GM18861 (cell line): Measurements from ENCODE around the gene CDKN2B-AS1.

Experiments
- ATAC-seq: cut with Tn5 transposase; IDR thresholded peaks from one replicate; pipeline ENCODE4 v1.9.1; 2021; ENCODE audit not compliant: unreplicated experiment

The CDKN2B-AS1 gene

GRCh38 chr9:21982391-21982790, 12.2 kb upstream of the CDKN2B-AS1 start:
- no peak for ATAC-seq

- ATAC-seq: no peak
Measured at GRCh38 chr9:21982861-21983560, 11.6 kb upstream of the CDKN2B-AS1 start.

- no peak for ATAC-seq
Measured at GRCh38 chr9:21983561-21983935, 11.0 kb upstream of the CDKN2B-AS1 start.

GRCh38 chr9:21984101-21984500, 10.5 kb upstream of the CDKN2B-AS1 start:
- no peak for ATAC-seq

GRCh38 chr9:21985964-21986667, 8.5 kb upstream of the CDKN2B-AS1 start:
- peak; percentile 87 for ATAC-seq

- no peak for ATAC-seq
Measured at GRCh38 chr9:21988056-21988990, 6.3 kb upstream of the CDKN2B-AS1 start.

GRCh38 chr9:21989440-21990189, 5.0 kb upstream of the CDKN2B-AS1 start:
- no peak for ATAC-seq

GRCh38 chr9:21991072-21991959, 3.3 kb upstream of the CDKN2B-AS1 start:
- ATAC-seq: no peak

GRCh38 chr9:21993007-21993406, 1.6 kb upstream of the CDKN2B-AS1 start:
- ATAC-seq: no peak

GRCh38 chr9:21993893-21994555, 567 bp upstream of the CDKN2B-AS1 start, which contains the start of gene CDKN2A:
Gene CDKN2A (minus strand): TSS chr9:21994392.
- peak; percentile 41 for ATAC-seq

GRCh38 chr9:21995006-21995665, 545 bp downstream of the CDKN2B-AS1 start:
- peak; percentile 73 for ATAC-seq

GRCh38 chr9:21995666-21996398, 1.2 kb downstream of the CDKN2B-AS1 start:
- ATAC-seq: no peak

- no peak for ATAC-seq
Measured at GRCh38 chr9:21996438-21996837, 1.8 kb downstream of the CDKN2B-AS1 start.

GRCh38 chr9:21996858-21997257, 2.3 kb downstream of the CDKN2B-AS1 start:
- ATAC-seq: no peak

GRCh38 chr9:21997480-21997879, 2.9 kb downstream of the CDKN2B-AS1 start:
- no peak for ATAC-seq

- ATAC-seq: no peak
Measured at GRCh38 chr9:21998026-21998425, 3.4 kb downstream of the CDKN2B-AS1 start.

GRCh38 chr9:22002038-22002437, 7.4 kb downstream of the CDKN2B-AS1 start:
- ATAC-seq: no peak
